IMR-90 (cell line): ENCODE results near the gene GNB5. TPM values are rescaled to one million over a fixed set of nuclear protein-coding genes. Genes with fewer than 3 reads are reported as not detected.

Experiments
- microRNA-seq, 2 experiments: library from miRNA; stranded (forward) in 1 of 2; unstranded in 1 of 2; fragments of 10-50 nt in 1 of 2; fragments of <30 nt in 1 of 2; gene quantifications in 1 of 2; microRNA quantifications in 1 of 2; one replicate each; pipeline versions ENCODE3 to v1.1.0; 2013 to 2020; ENCODE audit not compliant: insufficient read depth in 1 of 2, insufficient read length in 1 of 2, unreplicated experiment in 1 of 2
- polyA plus RNA-seq, 3 experiments: library from polyadenylated mRNA; depleted of rRNA; stranded (reverse); fragments of >200 nt; gene quantifications; 2 replicates each; pipeline ENCODE4 v1.2.3, GENCODE V29; 2012; ENCODE audit warnings: low replicate concordance in 1 of 3
- small RNA-seq, 5 experiments: library from RNA; depleted of rRNA; stranded (forward); fragments of <200 nt; gene quantifications; one replicate each; pipeline ENCODE3, GENCODE V24; 2012
- total RNA-seq: library from RNA; depleted of rRNA; stranded (reverse); fragments of >200 nt; gene quantifications from 2 replicates; pipeline ENCODE4 v1.2.3, GENCODE V29; 2012; rRNA removed

GNB5 gene
- total and polyA plus RNA-seq, 2 of the 4 experiments (the other 2 are of a cell fraction), result 27.7 to 33.2 TPM

Small RNAs within 50 kb of the gene (microRNA-seq; reads per million reads assigned to microRNA genes)
- gene RF00019 (ENCODE audit: insufficient read depth, insufficient read length), result not detected

Small RNAs within 50 kb of the gene (small RNA-seq; reads per million reads assigned to genes)
- 0 reads per million in 5 experiments for gene RF00019

Other genes starting within 250 kb of the GNB5 start
- gene LEO1, start 219.6 kb downstream of the GNB5 start, total RNA-seq, result 11.5 and 30.3 TPM in 2 replicates
- gene LEO1, start 219.6 kb downstream of the GNB5 start, polyA plus RNA-seq (2012; rRNA removed), result 7.7 and 9.0 TPM in 2 replicates
- 60.6 and 84.2 TPM in 2 replicates for gene MAPK6, start 172.2 kb downstream of the GNB5 start, total RNA-seq
- 17.9 and 22.6 TPM in 2 replicates for gene MAPK6, start 172.2 kb downstream of the GNB5 start, polyA plus RNA-seq (2012; rRNA removed)
- gene BCL2L10, start 78.6 kb downstream of the GNB5 start, total RNA-seq, result not detected in 2 replicates
- gene BCL2L10, start 78.6 kb downstream of the GNB5 start, polyA plus RNA-seq (2012; rRNA removed), result not detected in 2 replicates
- under 0.01 TPM in 2 replicates for gene MYO5C, start 104.4 kb upstream of the GNB5 start, total RNA-seq
- 0.03 and 0.07 TPM in 2 replicates for gene MYO5C, start 104.4 kb upstream of the GNB5 start, polyA plus RNA-seq (2012; rRNA removed)